Activated CD8-positive, alpha-beta memory T cell treated with anti-CD3 and anti-CD28 coated beads for 36 hours (primary cell): ENCODE data around the gene PHLDB3. TPM values are rescaled to one million over a fixed set of nuclear protein-coding genes. Genes with fewer than 3 reads are reported as not detected.

Source experiments
- CTCF ChIA-PET: fragments of 350-600 bp; sonication (Branson Sonifier 250); formaldehyde crosslinking; loops from one replicate; lab custom pipeline; 2021; ENCODE audit warnings: antibody characterized with exemption; lab: Charles Lee
- POLR2A ChIA-PET: fragments of 350-600 bp; sonication (Branson Sonifier 250); formaldehyde crosslinking; loops from one replicate; lab custom pipeline; 2021; ENCODE audit warnings: antibody characterized with exemption; lab: Charles Lee
- total RNA-seq, 2 experiments: library from RNA; stranded (reverse); gene quantifications; one replicate each; pipeline ENCODE4 v1.2.3, GENCODE V29; 2021

PHLDB3 gene
- total RNA-seq, 2 experiments from 2014 or later: 13.4 to 14.5 TPM

DNA sequence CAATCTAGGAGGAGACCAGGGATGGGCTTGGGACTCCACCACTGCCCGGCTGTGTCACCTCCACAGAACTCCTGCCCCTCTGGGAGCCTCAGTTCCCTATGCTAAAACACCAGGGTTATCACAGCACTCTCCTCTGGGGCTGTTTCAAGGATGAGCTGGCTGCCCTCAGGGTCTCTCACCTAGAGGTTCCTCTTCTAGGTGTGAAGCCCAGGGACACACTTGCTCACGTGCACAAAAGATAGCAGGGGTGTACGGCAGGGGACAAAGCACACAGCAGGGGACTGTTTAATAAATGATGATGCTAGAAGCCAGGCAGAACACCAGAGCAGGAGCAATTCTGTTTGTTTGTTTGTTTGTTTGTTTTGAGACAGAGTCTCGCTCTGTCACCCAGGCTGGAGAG lies 22.4 kb downstream of the PHLDB3 start:
- CTCF ChIA-PET: interaction anchor here (0.9 kb wide), 1 partner anchor 152 kb away, joined by 3 read pairs; no protein-coding TSS in a partner anchor
- POLR2A ChIA-PET: interaction anchor here (0.6 kb wide), 1 partner anchor 51 kb away, joined by 6 read pairs; the partner anchor contains the start of gene ZNF575

DNA sequence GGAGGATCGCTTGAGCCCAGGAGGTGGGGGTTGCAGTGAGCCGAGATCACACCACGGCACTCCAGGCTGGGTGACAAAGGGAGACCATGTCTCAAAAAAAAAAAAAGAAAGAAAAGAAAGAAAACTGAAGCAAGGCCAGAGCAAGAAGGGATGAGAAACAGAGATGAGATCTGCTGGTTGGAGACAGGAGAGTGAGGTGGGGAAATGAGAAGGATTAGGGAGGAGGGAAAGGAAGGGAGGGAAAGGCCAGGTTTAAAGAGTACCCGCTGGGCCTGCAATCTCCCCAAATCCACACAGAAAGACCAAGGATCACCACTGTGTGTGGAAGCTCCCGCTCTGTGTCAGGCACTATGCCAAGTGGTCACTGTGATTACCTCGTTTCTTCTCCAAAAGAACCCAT lies 22.8 kb downstream of the PHLDB3 start:
- ChIA-PET CTCF (no interaction called here), POLR2A (interaction anchor here (0.6 kb wide), 1 partner anchor 51 kb away, joined by 6 read pairs; the partner anchor contains the start of gene ZNF575)

DNA sequence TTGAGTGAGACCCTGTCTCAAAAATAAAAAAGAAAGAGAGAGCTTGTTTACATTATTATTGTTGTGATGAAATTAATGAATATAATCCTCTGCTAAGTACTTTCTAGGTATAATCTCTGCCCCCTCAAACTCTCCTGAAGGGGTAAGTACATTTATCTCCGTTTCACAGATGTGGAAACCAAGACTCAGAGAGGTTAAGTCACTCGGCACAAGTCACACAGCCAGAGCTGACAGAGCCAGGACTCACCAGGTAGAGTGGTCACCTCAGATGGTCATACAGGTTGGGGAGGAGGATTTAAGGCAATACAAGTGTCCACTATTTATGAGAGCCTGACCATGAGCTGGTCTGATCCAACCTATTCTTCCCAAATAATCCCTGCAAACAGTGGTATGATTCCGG lies 24.0 kb downstream of the PHLDB3 start:
- ChIA-PET CTCF (interaction anchor here (0.7 to 1.1 kb wide), 4 partner anchors 13 to 48 kb away, joined by 3 to 4 read pairs (median 3); no protein-coding TSS in a partner anchor), POLR2A (interaction anchor here (0.6 kb wide), 1 partner anchor 163 kb away, joined by 3 read pairs; no protein-coding TSS in a partner anchor)

- POLR2A ChIA-PET: interaction anchor here (0.6 to 1.0 kb wide), 2 partner anchors 17 to 163 kb away, joined by 3 to 6 read pairs; no protein-coding TSS in a partner anchor
- CTCF ChIA-PET: interaction anchor here (0.7 to 1.1 kb wide), 3 partner anchors 13 to 48 kb away, joined by 3 to 4 read pairs (median 3); no protein-coding TSS in a partner anchor
These were observed 24.5 kb downstream of the PHLDB3 start for GRCh38 chr19:43479961-43480561.

DNA sequence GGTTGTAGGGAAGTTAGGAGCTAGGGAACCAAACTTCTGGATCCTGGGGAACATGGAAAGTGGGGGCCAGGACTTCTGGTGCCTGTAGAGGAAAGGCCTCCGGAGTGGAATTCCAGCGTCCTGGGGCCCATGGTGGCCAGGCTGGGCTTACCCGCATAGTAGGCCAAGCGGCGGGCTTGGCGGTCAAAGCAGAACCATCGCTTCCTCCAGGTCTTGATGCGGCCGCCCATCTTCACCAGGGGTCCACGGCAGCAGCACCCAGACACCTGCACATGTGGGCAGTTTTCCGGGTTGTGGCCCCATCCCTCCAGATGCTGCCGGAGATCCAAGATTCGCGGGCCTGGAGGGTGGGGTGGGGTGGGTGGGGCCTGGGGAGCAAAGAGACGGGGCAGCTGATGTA lies 25.3 kb downstream of the PHLDB3 start:
- ChIA-PET POLR2A (interaction anchor here (1.0 kb wide), 1 partner anchor 16 kb away, joined by 6 read pairs; no protein-coding TSS in a partner anchor), CTCF (no interaction called here)

GRCh38 chr19:43478323-43478722 lies 26.2 kb downstream of the PHLDB3 start:
- POLR2A ChIA-PET: no interaction called here
- CTCF ChIA-PET: interaction anchor here (0.8 kb wide), 1 partner anchor 307 kb away, joined by 3 read pairs; no protein-coding TSS in a partner anchor

- CTCF ChIA-PET: no interaction called here
- POLR2A ChIA-PET: interaction anchor here (0.6 kb wide), 1 partner anchor 27 kb away, joined by 3 read pairs; no protein-coding TSS in a partner anchor
These were observed 27.9 kb downstream of the PHLDB3 start for GRCh38 chr19:43476606-43477005.

GRCh38 chr19:43474986-43475705 lies 29.4 kb downstream of the PHLDB3 start:
- ChIA-PET CTCF (no interaction called here), POLR2A (no interaction called here)

- CTCF ChIA-PET: interaction anchor here (1.3 kb wide), 1 partner anchor 45 kb away, joined by 3 read pairs; no protein-coding TSS in a partner anchor
- POLR2A ChIA-PET: interaction anchor here (1.0 kb wide), 1 partner anchor 11 kb away, joined by 3 read pairs; no protein-coding TSS in a partner anchor
These were observed 30.1 kb downstream of the PHLDB3 start for GRCh38 chr19:43474487-43474886.

DNA sequence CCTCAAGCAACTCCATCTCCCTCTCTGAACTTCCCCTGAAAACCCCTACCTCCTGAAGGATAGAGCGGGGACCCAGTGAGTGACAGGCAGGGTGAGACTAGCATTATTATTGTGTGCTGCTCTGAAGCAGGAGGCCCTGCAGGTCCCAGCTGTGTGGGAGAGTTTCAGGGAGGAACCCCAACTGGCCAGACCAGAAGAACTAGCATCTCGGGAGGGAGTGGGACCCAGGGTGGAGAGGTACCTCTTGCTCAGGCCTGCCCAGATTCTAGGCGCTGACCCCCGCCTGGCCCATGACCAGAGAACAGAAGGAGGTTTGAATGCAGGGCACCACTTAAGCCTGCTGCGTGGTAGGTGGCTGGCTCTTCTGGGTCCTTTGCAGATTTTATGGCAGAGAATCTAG lies 33.5 kb downstream of the PHLDB3 start:
- POLR2A ChIA-PET: no interaction called here
- CTCF ChIA-PET: interaction anchor here (0.6 kb wide), 1 partner anchor 254 kb away, joined by 3 read pairs; no protein-coding TSS in a partner anchor

- POLR2A ChIA-PET: no interaction called here
- CTCF ChIA-PET: interaction anchor here (1.3 kb wide), 1 partner anchor 34 kb away, joined by 3 read pairs; the partner anchor contains the start of gene PHLDB3
These were observed 34.3 kb downstream of the PHLDB3 start for GRCh38 chr19:43470288-43470687.

DNA sequence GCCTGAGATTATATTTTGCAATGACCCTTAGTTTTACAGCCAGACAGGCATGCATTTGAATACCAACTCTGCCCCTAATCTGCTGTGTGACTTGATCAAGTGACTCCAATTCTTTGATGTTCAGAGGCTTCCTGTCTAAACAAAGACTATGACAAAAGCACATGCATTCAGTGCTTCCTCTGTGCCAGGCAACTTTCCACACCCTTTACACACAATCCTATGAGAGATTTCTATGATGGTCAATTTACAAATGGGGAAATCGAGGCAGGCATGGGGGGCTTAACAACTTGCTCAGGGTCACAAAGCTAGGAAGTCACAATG lies 35.4 kb downstream of the PHLDB3 start:
- POLR2A ChIA-PET: no interaction called here
- CTCF ChIA-PET: interaction anchor here (1.3 kb wide), 1 partner anchor 35 kb away, joined by 3 read pairs; the partner anchor contains the start of gene PHLDB3

- CTCF ChIA-PET: interaction anchor here (0.7 kb wide), 1 partner anchor 86 kb away, joined by 3 read pairs; no protein-coding TSS in a partner anchor
- POLR2A ChIA-PET: no interaction called here
These were observed 36.0 kb downstream of the PHLDB3 start for GRCh38 chr19:43468354-43469159.

GRCh38 chr19:43467730-43468129 lies 36.8 kb downstream of the PHLDB3 start:
- POLR2A ChIA-PET: no interaction called here

GRCh38 chr19:43467276-43467675 lies 37.3 kb downstream of the PHLDB3 start:
- CTCF ChIA-PET: interaction anchor here (0.5 kb wide), 1 partner anchor 50 kb away, joined by 3 read pairs; no protein-coding TSS in a partner anchor

More at GRCh38 chr19:43467730-43468129, 36.8 kb downstream of the PHLDB3 start:
- CTCF ChIA-PET: interaction anchor here (0.5 kb wide), 1 partner anchor 50 kb away, joined by 3 read pairs; no protein-coding TSS in a partner anchor

GRCh38 chr19:43466793-43467192 lies 37.8 kb downstream of the PHLDB3 start:
- ChIA-PET POLR2A (no interaction called here), CTCF (interaction anchor here (2.2 kb wide), 1 partner anchor 20 kb away, joined by 11 read pairs; no protein-coding TSS in a partner anchor)

More at GRCh38 chr19:43467276-43467675, 37.3 kb downstream of the PHLDB3 start:
- POLR2A ChIA-PET: no interaction called here

DNA sequence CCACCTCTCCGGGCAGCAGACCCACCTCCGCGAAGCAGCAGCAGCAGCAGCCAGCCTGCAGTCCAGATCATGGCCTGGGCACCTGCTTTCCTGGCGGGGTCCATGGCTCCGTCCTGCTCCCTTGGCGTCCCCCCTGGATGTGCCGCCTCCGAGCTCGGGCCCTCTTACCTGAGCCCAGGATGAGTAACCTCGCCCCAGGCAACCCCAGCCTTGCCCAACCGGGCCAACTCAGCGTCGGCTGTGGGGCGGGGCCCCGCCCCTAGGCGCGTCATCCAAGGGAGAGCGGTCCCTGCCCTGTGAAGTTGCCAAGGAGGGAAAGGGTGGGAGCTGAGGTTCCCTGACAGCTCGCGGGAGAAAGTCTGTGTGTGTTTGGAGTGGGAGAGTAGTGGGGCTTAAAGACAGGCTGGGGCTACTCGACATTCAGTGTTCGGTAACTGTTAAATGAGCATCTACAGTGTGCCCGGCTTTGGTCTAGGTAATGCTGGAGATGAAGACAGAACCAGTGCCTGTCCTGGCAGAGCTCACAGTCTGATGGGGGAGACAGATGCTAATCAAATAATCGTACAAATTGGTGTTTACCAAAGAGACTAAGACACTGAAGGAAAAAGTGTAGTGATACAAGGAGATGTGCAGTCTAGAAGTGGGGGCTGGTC lies 39.0 kb downstream of the PHLDB3 start, which contains the start of gene LYPD3:
TSS of gene LYPD3 (minus strand) at position 141 of the 653 bp plus-strand sequence. CDS start at position 104, 37 bp downstream.
- ChIA-PET POLR2A (no interaction called here), CTCF (interaction anchor here (1.3 to 2.2 kb wide), 2 partner anchors 19 to 54 kb away, joined by 5 to 11 read pairs; no protein-coding TSS in a partner anchor)
